OCI-LY7 (cell line): ENCODE data around the gene HS3ST1. TPM values are rescaled to one million over a fixed set of nuclear protein-coding genes. Genes with fewer than 3 reads are reported as not detected.

Experiments
- BruUV-seq: library from RNA; stranded (reverse); fragments of 400-500 nt; replicated peaks from 2 replicates; lab custom pipeline; 2021; lab: Mats Ljungman, UMichigan
- CTCF ChIA-PET: fragments of 300-600 bp; sonication (Branson Sonifier 250); formaldehyde crosslinking; loops from one replicate; lab custom pipeline; 2022; ENCODE audit warnings: antibody characterized with exemption; ENCODE audit not compliant: unreplicated experiment; lab: Charles Lee
- POLR2A ChIA-PET: fragments of 300-600 bp; sonication (Branson Sonifier 250); formaldehyde crosslinking; loops from one replicate; lab custom pipeline; 2022; ENCODE audit warnings: antibody characterized with exemption; lab: Charles Lee
- DNase-seq: peaks from one replicate; pipeline ENCODE4 v3.0.0-alpha.2; 2015; ENCODE audit warnings: low spot score
- H2AFZ ChIP-seq: fragments of 200-600 bp; sonication (generic), shearing (Covaris generic); 2 replicates; pipeline ENCODE4 v1.6.1; 2014; ENCODE audit warnings: mild to moderate bottlenecking, antibody characterized with exemption, low read length, moderate library complexity
- H3K27ac ChIP-seq: fragments of 200-600 bp; sonication (generic); 2 replicates; pipeline ENCODE4 v1.5.1; 2014; ENCODE audit warnings: mixed run types, low read depth, mild to moderate bottlenecking, moderate library complexity, low read length, inconsistent platforms; ENCODE audit not compliant: poor library complexity, severe bottlenecking
- H3K36me3 ChIP-seq: fragments of 200-600 bp; sonication (generic); 2 replicates; pipeline ENCODE4 v1.6.1; 2014; ENCODE audit warnings: mild to moderate bottlenecking, antibody characterized with exemption, low read length, moderate library complexity, mixed read lengths; ENCODE audit not compliant: insufficient read depth
- H3K4me1 ChIP-seq: fragments of 200-600 bp; sonication (generic); 2 replicates; pipeline ENCODE4 v1.5.1; 2014; ENCODE audit warnings: mild to moderate bottlenecking, low read length; ENCODE audit not compliant: insufficient read depth, poor library complexity, severe bottlenecking
- H3K4me2 ChIP-seq: fragments of 200-600 bp; sonication (generic); 2 replicates; pipeline ENCODE4 v1.6.1; 2014; ENCODE audit warnings: mild to moderate bottlenecking, low read length
- H3K4me3 ChIP-seq: fragments of 200-600 bp; sonication (generic); 2 replicates; pipeline ENCODE4 v1.5.1; 2014; ENCODE audit warnings: mild to moderate bottlenecking, low read depth, low read length; ENCODE audit not compliant: poor library complexity, severe bottlenecking
- H3K79me2 ChIP-seq: fragments of 200-600 bp; sonication (generic); 2 replicates; pipeline ENCODE4 v1.6.1; 2016; ENCODE audit warnings: low read depth, mild to moderate bottlenecking, low read length, moderate library complexity, mixed read lengths; ENCODE audit not compliant: insufficient read depth
- H3K9me2 ChIP-seq: fragments of 200-600 bp; sonication (generic); 2 replicates; pipeline ENCODE4 v1.6.1; 2016; ENCODE audit warnings: mild to moderate bottlenecking, low read length, mixed read lengths; ENCODE audit not compliant: insufficient read depth
- H3K9me3 ChIP-seq: fragments of 200-600 bp; sonication (generic); 2 replicates; pipeline ENCODE4 v1.6.1; 2014; ENCODE audit warnings: mild to moderate bottlenecking, mixed run types, low read length, mixed read lengths
- H4K20me1 ChIP-seq: fragments of 200-600 bp; sonication (generic); 2 replicates; pipeline ENCODE4 v1.6.1; 2014; ENCODE audit warnings: mild to moderate bottlenecking, antibody characterized with exemption, low read length, moderate library complexity, mixed read lengths; ENCODE audit not compliant: insufficient read depth
- EZH2phosphoT487 ChIP-seq: fragments of 200-600 bp; sonication (generic); IDR thresholded peaks from 2 replicates; pipeline ENCODE4 v1.6.1; 2018; ENCODE audit warnings: low read depth, borderline replicate concordance, mild to moderate bottlenecking, mixed run types, antibody characterized with exemption, low read length, moderate library complexity, mixed read lengths
- intact Hi-C: fragments of 100-400 bp; cut with micrococcal nuclease; formaldehyde crosslinking; loops from one replicate; pipeline ENCODE4 v1.10.0; 2022; ENCODE audit not compliant: unreplicated experiment
- total RNA-seq, 2 experiments: library from RNA; depleted of rRNA in 1 of 2; stranded (reverse); fragments of >200 nt in 1 of 2; shearing (Covaris generic) in 1 of 2; gene quantifications; 2 replicates each; pipeline ENCODE4 v1.2.3, GENCODE V29; 2014 to 2022
- TF ChIP-seq, protein P1 (sequence below): fragments of 200-600 bp; sonication (generic); conservative IDR thresholded peaks from 2 replicates; pipeline ENCODE4 v1.5.1; 2014; ENCODE audit warnings: mild to moderate bottlenecking, antibody characterized with exemption, low read length, moderate library complexity, mixed read lengths

Gene HS3ST1
- total RNA-seq, 2 experiments from 2014 or later = not detected

DNA sequence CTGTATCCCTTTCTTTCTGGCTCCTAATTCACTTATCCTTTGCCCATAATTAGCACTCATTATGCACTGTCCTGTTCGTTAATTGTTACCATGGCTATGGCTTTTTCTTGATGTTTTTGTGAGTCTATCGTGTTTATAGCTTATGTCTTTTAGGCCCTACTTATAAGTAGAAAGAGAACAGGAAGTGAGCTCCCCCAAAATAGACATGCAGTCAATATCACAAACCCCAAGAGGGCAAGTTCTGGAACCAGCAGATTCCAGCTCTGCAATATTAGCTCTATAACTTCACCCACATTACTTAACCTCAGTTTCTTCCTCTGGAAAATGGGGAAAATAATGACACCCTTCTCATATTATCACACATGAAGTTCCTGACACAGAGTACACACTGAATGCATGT lies 7.4 kb upstream of the HS3ST1 start:
- Histone ChIP-seq H4K20me1 (no peaks in the 10 kb centered on the region), H3K27ac (no peak overlapping the region), H3K4me1 (no peaks in the 10 kb centered on the region), H3K4me2 (no peak overlapping the region), H3K9me3 (no peaks in the 10 kb centered on the region), H3K9me2 (no peaks in the 10 kb centered on the region), H3K36me3 (no peaks in the 10 kb centered on the region), H3K79me2 (no peaks in the 10 kb centered on the region), H3K4me3 (no peak overlapping the region), H2AFZ (no peak overlapping the region)
- ChIA-PET POLR2A (interaction anchor here (0.7 kb wide), 1 partner anchor 142 kb away, joined by 3 read pairs; no protein-coding TSS in a partner anchor), CTCF (no interaction called here)
- DNase-seq = no peak
- no TSS peak for BruUV-seq
- intact Hi-C loops = no loop called here
- no peak for TF ChIP-seq EZH2phosphoT487
- TF ChIP-seq, protein P1, sequence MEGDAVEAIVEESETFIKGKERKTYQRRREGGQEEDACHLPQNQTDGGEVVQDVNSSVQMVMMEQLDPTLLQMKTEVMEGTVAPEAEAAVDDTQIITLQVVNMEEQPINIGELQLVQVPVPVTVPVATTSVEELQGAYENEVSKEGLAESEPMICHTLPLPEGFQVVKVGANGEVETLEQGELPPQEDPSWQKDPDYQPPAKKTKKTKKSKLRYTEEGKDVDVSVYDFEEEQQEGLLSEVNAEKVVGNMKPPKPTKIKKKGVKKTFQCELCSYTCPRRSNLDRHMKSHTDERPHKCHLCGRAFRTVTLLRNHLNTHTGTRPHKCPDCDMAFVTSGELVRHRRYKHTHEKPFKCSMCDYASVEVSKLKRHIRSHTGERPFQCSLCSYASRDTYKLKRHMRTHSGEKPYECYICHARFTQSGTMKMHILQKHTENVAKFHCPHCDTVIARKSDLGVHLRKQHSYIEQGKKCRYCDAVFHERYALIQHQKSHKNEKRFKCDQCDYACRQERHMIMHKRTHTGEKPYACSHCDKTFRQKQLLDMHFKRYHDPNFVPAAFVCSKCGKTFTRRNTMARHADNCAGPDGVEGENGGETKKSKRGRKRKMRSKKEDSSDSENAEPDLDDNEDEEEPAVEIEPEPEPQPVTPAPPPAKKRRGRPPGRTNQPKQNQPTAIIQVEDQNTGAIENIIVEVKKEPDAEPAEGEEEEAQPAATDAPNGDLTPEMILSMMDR = no peak

DNA sequence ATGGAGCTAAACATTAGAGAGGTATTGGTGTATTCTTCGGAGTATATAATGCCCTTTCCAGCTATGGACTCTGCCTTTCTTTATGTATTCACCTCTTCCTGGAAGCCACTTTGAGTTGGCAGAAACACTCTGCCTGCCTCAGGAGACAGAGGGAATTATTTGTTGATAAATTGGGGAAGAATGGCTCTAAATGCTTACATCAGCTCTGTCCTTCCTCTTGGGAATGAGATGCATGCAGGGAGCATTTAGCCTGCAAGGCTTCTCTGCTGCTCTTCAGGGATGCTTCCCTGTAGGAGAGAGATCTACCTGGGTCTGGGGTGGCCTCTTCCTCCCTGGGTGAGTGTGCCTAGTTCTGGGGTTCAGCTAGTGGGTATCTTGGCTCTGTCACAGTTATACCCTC lies 6.9 kb upstream of the HS3ST1 start:
- ChIA-PET POLR2A (interaction anchor here (0.5 to 0.9 kb wide), 3 partner anchors 10 to 142 kb away, joined by 3 to 4 read pairs (median 3); no protein-coding TSS in a partner anchor), CTCF (no interaction called here)
- no peak overlapping the region for H2AFZ ChIP-seq
- H3K36me3 ChIP-seq = no peaks in the 10 kb centered on the region
- H3K79me2 ChIP-seq = no peaks in the 10 kb centered on the region
- H3K4me3 ChIP-seq = no peak overlapping the region
- TF ChIP-seq, protein P1 = no peak
- TF ChIP-seq EZH2phosphoT487 = no peak
- no peak overlapping the region for H3K4me2 ChIP-seq
- DNase-seq = no peak
- no peaks in the 10 kb centered on the region for H3K4me1 ChIP-seq
- no peaks in the 10 kb centered on the region for H4K20me1 ChIP-seq
- no TSS peak for BruUV-seq
- intact Hi-C loops = no loop called here
- no peaks in the 10 kb centered on the region for H3K9me2 ChIP-seq
- no peak overlapping the region for H3K27ac ChIP-seq
- no peaks in the 10 kb centered on the region for H3K9me3 ChIP-seq

DNA sequence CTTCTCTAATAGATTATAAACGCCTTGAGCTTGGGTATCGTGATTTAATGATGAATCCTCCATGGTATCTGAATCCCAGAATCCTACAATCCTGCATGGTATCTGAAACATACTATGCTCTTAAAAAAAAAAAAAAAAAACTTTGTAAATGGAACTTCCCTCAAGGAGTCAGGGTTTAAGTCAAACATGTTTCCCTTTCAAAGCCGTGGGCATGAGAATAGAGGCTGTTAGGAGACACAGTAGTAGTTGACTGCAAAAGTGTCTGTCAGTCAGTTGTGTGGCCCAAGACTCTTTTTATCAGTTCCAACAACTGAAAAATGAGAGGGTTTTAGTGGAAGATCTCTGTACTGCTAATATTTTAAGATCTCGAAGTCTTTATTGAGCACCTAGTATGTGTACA lies 2.4 kb upstream of the HS3ST1 start:
- no peaks in the 10 kb centered on the region for H3K9me2 ChIP-seq
- DNase-seq = no peak
- POLR2A ChIA-PET = interaction anchor here (0.6 to 0.7 kb wide), 3 partner anchors 16 to 1537 kb away, joined by 3 to 6 read pairs (median 4); no protein-coding TSS in a partner anchor
- no peaks in the 10 kb centered on the region for H3K79me2 ChIP-seq
- no peak overlapping the region for H3K27ac ChIP-seq
- H3K4me2 ChIP-seq = no peak overlapping the region
- no peaks in the 10 kb centered on the region for H3K36me3 ChIP-seq
- intact Hi-C loops = no loop called here
- H3K4me3 ChIP-seq = no peak overlapping the region
- no peaks in the 10 kb centered on the region for H3K9me3 ChIP-seq
- H4K20me1 ChIP-seq = no peaks in the 10 kb centered on the region
- no peaks in the 10 kb centered on the region for H3K4me1 ChIP-seq
- CTCF ChIA-PET = no interaction called here
- no TSS peak for BruUV-seq
- no peak overlapping the region for H2AFZ ChIP-seq
- TF ChIP-seq, protein P1 = no peak
- TF ChIP-seq EZH2phosphoT487 = no peak
